Mesenchymal stem cell (in vitro differentiated cells and primary cell): ENCODE results near the gene RBM5.

Source experiments
- DNase-seq: peaks from one replicate; pipeline ENCODE4 v3.0.0-alpha.2; 2013
- H2AFZ ChIP-seq: one replicate; pipeline ENCODE4 v1.6.1; 2013; ENCODE audit warnings: low read depth, mild to moderate bottlenecking, control low read depth, inconsistent platforms, low read length, moderate library complexity
- H2AK5ac ChIP-seq: 2 replicates; pipeline ENCODE4 v1.6.1; 2013; ENCODE audit warnings: low read length, moderate library complexity, mild to moderate bottlenecking, inconsistent platforms; ENCODE audit not compliant: severe bottlenecking
- H2BK120ac ChIP-seq: one replicate; pipeline ENCODE4 v1.6.1; 2013; ENCODE audit warnings: low read depth, mild to moderate bottlenecking, inconsistent platforms, low read length, moderate library complexity
- H2BK12ac ChIP-seq, 2 experiments: one replicate each; pipeline ENCODE4 v1.6.1; 2013; ENCODE audit warnings: inconsistent platforms in 2 of 2, low read length in 2 of 2, mild to moderate bottlenecking in 2 of 2, moderate library complexity in 2 of 2, control low read depth in 1 of 2
- H2BK15ac ChIP-seq: one replicate; pipeline ENCODE4 v1.6.1; 2013; ENCODE audit warnings: mild to moderate bottlenecking, low read depth, inconsistent platforms; ENCODE audit not compliant: poor library complexity, severe bottlenecking
- H2BK5ac ChIP-seq: 2 replicates; pipeline ENCODE4 v1.6.1; 2013; ENCODE audit warnings: low read depth, mild to moderate bottlenecking, low read length, control low read depth, inconsistent platforms; ENCODE audit not compliant: poor library complexity, severe bottlenecking
- H3K14ac ChIP-seq, 2 experiments: one replicate each; pipeline ENCODE4 v1.6.1; 2013; ENCODE audit warnings: inconsistent platforms in 2 of 2, low read length in 2 of 2, control low read depth in 1 of 2, mild to moderate bottlenecking in 1 of 2, moderate library complexity in 1 of 2
- H3K18ac ChIP-seq, 2 experiments: one replicate each; pipeline ENCODE4 v1.6.1; 2013; ENCODE audit warnings: inconsistent platforms in 2 of 2, low read length in 2 of 2, control low read depth in 1 of 2, low read depth in 1 of 2, mild to moderate bottlenecking in 1 of 2
- H3K23ac ChIP-seq, 2 experiments: one replicate each; pipeline ENCODE4 v1.6.1; 2013; ENCODE audit warnings: inconsistent platforms in 2 of 2, low read length in 2 of 2, mild to moderate bottlenecking in 2 of 2, moderate library complexity in 2 of 2, control low read depth in 1 of 2
- H3K27ac ChIP-seq: 2 replicates; pipeline ENCODE4 v1.5.1; 2013; ENCODE audit warnings: mild to moderate bottlenecking, moderate library complexity, low read length, control low read depth, inconsistent platforms; ENCODE audit not compliant: poor library complexity, severe bottlenecking
- H3K27me3 ChIP-seq, 2 experiments: 2 replicates each; pipeline versions ENCODE4 v1.6.1 to v1.7.0; 2013; ENCODE audit warnings: low read length in 2 of 2, mild to moderate bottlenecking in 2 of 2, moderate library complexity in 2 of 2, control low read depth in 1 of 2, inconsistent platforms in 1 of 2; ENCODE audit not compliant: control insufficient read depth in 1 of 2, insufficient read depth in 1 of 2
- H3K36me3 ChIP-seq, 2 experiments: 2 replicates each; pipeline versions ENCODE4 v1.6.1 to v1.7.0; 2013; ENCODE audit warnings: low read length in 2 of 2, control low read depth in 1 of 2, inconsistent platforms in 1 of 2, low read depth in 1 of 2, mild to moderate bottlenecking in 1 of 2; ENCODE audit not compliant: insufficient read depth in 2 of 2, control insufficient read depth in 1 of 2
- H3K4ac ChIP-seq, 2 experiments: one replicate each; pipeline ENCODE4 v1.6.1; 2013; ENCODE audit warnings: inconsistent platforms in 2 of 2, low read length in 2 of 2, mild to moderate bottlenecking in 2 of 2, moderate library complexity in 2 of 2, control low read depth in 1 of 2, low read depth in 1 of 2
- H3K4me1 ChIP-seq: 2 replicates; pipeline ENCODE4 v1.6.1; 2013; ENCODE audit warnings: low read depth, low read length, control low read depth; ENCODE audit not compliant: control insufficient read depth, insufficient read depth
- H3K4me2 ChIP-seq: 2 replicates; pipeline ENCODE4 v1.6.1; 2013; ENCODE audit warnings: low read length, mild to moderate bottlenecking, inconsistent platforms; ENCODE audit not compliant: poor library complexity, severe bottlenecking
- H3K4me3 ChIP-seq, 2 experiments: 2 replicates each; pipeline versions ENCODE4 v1.5.1 to v1.7.0; 2013; ENCODE audit warnings: low read length in 2 of 2, mild to moderate bottlenecking in 2 of 2, control low read depth in 1 of 2, low read depth in 1 of 2; ENCODE audit not compliant: insufficient read depth in 1 of 2
- H3K79me1 ChIP-seq: replicated peaks from 2 replicates; pipeline ENCODE4 v1.6.1; 2013; ENCODE audit warnings: mild to moderate bottlenecking, control low read depth, low read length, inconsistent platforms; ENCODE audit not compliant: poor library complexity, severe bottlenecking
- H3K9ac ChIP-seq: 2 replicates; pipeline ENCODE4 v1.7.0; 2013; ENCODE audit warnings: mild to moderate bottlenecking, low read length, moderate library complexity
- H3K9me3 ChIP-seq: 2 replicates; pipeline ENCODE4 v1.7.0; 2013; ENCODE audit warnings: mild to moderate bottlenecking, low read length; ENCODE audit not compliant: control insufficient read depth
- H4K8ac ChIP-seq: one replicate; pipeline ENCODE4 v1.6.1; 2013; ENCODE audit warnings: inconsistent platforms, mild to moderate bottlenecking, low read length, moderate library complexity
- H4K91ac ChIP-seq: one replicate; pipeline ENCODE4 v1.6.1; 2013; ENCODE audit warnings: mild to moderate bottlenecking, low read length, inconsistent platforms
- WGBS: methylation state at CpG from one replicate; pipeline ENCODE4 v1.1.7; 2013; ENCODE audit warnings: mixed read lengths; 5-methylcytosine and 5-hydroxymethylcytosine counted together

RBM5 gene

GRCh38 chr3:50154476-50154839 lies 65.7 kb downstream of the RBM5 start:
- Histone ChIP-seq H3K27me3 (peaks cover 37 to 57% of the 10 kb centered on the region in 2 experiments), H3K4me2 (peak overlapping the region; percentile 66), H3K23ac (no peak overlapping the region), H2BK12ac (peak overlapping the region in 1 of 2 experiments; percentile 37), H2BK5ac (no peak overlapping the region), H4K8ac (no peak overlapping the region), H2BK15ac (peak overlapping the region; percentile 30), H3K4me1 (peaks cover 36% of the 10 kb centered on the region), H4K91ac (peak overlapping the region; percentile 18), H3K18ac (peak overlapping the region; percentile 9 to 52), H3K9ac (no peak overlapping the region), H3K27ac (no peak overlapping the region), H2BK120ac (no peak overlapping the region), H2AK5ac (no peak overlapping the region), H3K4me3 (peak overlapping the region in 1 of 2 experiments; percentile 39), H3K4ac (no peak overlapping the region), H3K79me1 (peaks cover 3% of the 10 kb centered on the region), H3K9me3 (no peaks in the 10 kb centered on the region), H3K36me3 (peaks cover 0 to 1% of the 10 kb centered on the region in 2 experiments), H2AFZ (no peak overlapping the region), H3K14ac (peak overlapping the region in 1 of 2 experiments; percentile 84)
- DNase-seq, result no peak
- 6% methylated on average over 20 of the region's 34 CpGs for WGBS

GRCh38 chr3:50154840-50155490 lies 66.2 kb downstream of the RBM5 start, which contains the start of gene SEMA3F:
SEMA3F (plus strand) TSS chr3:50155324; CDS start chr3:50159623, 4,299 bp downstream.
- Histone ChIP-seq H2BK120ac (no peak within 1 kb of the TSS), H2AK5ac (no peak within 1 kb of the TSS), H3K18ac (peak within 1 kb of the TSS; percentile 12 to 52), H3K27ac (no peak within 1 kb of the TSS), H2BK5ac (no peak within 1 kb of the TSS), H3K9ac (no peak within 1 kb of the TSS), H3K9me3 (no peaks in the 10 kb centered on the region), H3K27me3 (peaks cover 37 to 57% of the 10 kb centered on the region in 2 experiments), H4K8ac (no peak within 1 kb of the TSS), H3K79me1 (peaks cover 3% of the 10 kb centered on the region), H3K36me3 (peaks cover 0 to 6% of the 10 kb centered on the region in 2 experiments), H3K4ac (peak within 1 kb of the TSS in 1 of 2 experiments; percentile 57), H2BK15ac (peak within 1 kb of the TSS; percentile 45), H3K4me1 (peaks cover 36% of the 10 kb centered on the region), H4K91ac (peak within 1 kb of the TSS; percentile 39), H3K4me3 (peak within 1 kb of the TSS; percentile 47 to 64), H3K4me2 (peak within 1 kb of the TSS; percentile 66), H3K23ac (peak within 1 kb of the TSS in 1 of 2 experiments; percentile 51), H3K14ac (peak within 1 kb of the TSS in 1 of 2 experiments; percentile 84), H2BK12ac (peak within 1 kb of the TSS in 1 of 2 experiments; percentile 37), H2AFZ (no peak within 1 kb of the TSS)
- WGBS, result 0% methylated on average over 21 of the region's 98 CpGs
- peak; percentile 74 for DNase-seq

- Histone ChIP-seq H4K91ac (peak overlapping the region; percentile 39), H3K79me1 (peaks cover 3% of the 10 kb centered on the region), H2BK5ac (no peak overlapping the region), H3K9me3 (no peaks in the 10 kb centered on the region), H3K14ac (no peak overlapping the region), H4K8ac (no peak overlapping the region), H2BK12ac (peak overlapping the region in 1 of 2 experiments; percentile 21), H3K27ac (no peak overlapping the region), H3K4me2 (peak overlapping the region; percentile 64), H3K9ac (no peak overlapping the region), H2BK120ac (no peak overlapping the region), H3K27me3 (peaks cover 42 to 60% of the 10 kb centered on the region in 2 experiments), H3K36me3 (peaks cover 0 to 11% of the 10 kb centered on the region in 2 experiments), H2BK15ac (no peak overlapping the region), H3K4ac (peak overlapping the region in 1 of 2 experiments; percentile 57), H3K18ac (peak overlapping the region; percentile 12 to 50), H2AFZ (no peak overlapping the region), H3K4me3 (peak overlapping the region; percentile 46 to 64), H3K23ac (peak overlapping the region in 1 of 2 experiments; percentile 36), H2AK5ac (no peak overlapping the region), H3K4me1 (peaks cover 41% of the 10 kb centered on the region)
- under 1% methylated on average over 35 of the region's 37 CpGs for WGBS
- DNase-seq, result no peak
Observed at GRCh38 chr3:50155491-50155878, 66.8 kb downstream of the RBM5 start.

DNA sequence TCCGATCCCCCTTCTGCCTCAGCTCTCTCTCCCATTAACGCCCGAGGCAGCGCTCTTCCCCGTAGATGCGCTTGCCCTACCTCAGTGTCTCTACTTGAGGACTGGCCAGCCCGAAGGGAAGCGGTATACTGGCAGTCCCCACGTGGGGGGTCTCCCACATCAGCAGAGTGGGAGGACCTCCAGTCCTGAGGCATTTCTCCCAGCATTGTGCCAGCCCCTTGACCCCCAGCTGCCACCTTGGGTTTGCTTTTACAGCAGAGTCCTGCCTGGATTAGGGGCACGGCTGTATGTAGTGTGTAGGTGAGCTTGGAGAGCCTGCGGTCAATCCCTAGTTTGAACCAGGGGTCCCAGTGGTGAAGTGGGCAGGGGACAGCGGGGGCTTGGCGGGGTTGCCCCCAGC lies 67.2 kb downstream of the RBM5 start:
- H2AFZ ChIP-seq, result no peak overlapping the region
- H3K9ac ChIP-seq, result no peak overlapping the region
- DNase-seq, result peak; percentile 28
- H3K4me2 ChIP-seq, result peak overlapping the region; percentile 64
- H4K8ac ChIP-seq, result no peak overlapping the region
- no peak overlapping the region for H2BK15ac ChIP-seq
- no peak overlapping the region for H3K14ac ChIP-seq
- H2BK5ac ChIP-seq, result no peak overlapping the region
- H3K79me1 ChIP-seq, result peaks cover 3% of the 10 kb centered on the region
- H3K4ac ChIP-seq, result peak overlapping the region in 1 of 2 experiments; percentile 57
- 9% methylated on average over 13 of the region's 13 CpGs for WGBS
- H3K18ac ChIP-seq, result peak overlapping the region in 1 of 2 experiments; percentile 50
- peak overlapping the region in 1 of 2 experiments; percentile 51 for H3K23ac ChIP-seq
- peaks cover 41% of the 10 kb centered on the region for H3K4me1 ChIP-seq
- peaks cover 43 to 60% of the 10 kb centered on the region in 2 experiments for H3K27me3 ChIP-seq
- no peak overlapping the region for H4K91ac ChIP-seq
- H3K4me3 ChIP-seq, result peak overlapping the region; percentile 46 to 64
- H3K36me3 ChIP-seq, result peaks cover 0 to 13% of the 10 kb centered on the region in 2 experiments
- H3K27ac ChIP-seq, result no peak overlapping the region
- H2BK120ac ChIP-seq, result no peak overlapping the region
- H3K9me3 ChIP-seq, result no peaks in the 10 kb centered on the region
- no peak overlapping the region for H2AK5ac ChIP-seq
- peak overlapping the region in 1 of 2 experiments; percentile 21 for H2BK12ac ChIP-seq
